AG20443 (cell line): Measurements from ENCODE around the gene RAB25.
"Not testable (repeated sequence)": the region's sequence is repeated elsewhere in the genome, so short reads cannot be mapped to it uniquely, and the experiment has no call there.

Experiments
- DNase-seq: peaks from one replicate; pipeline ENCODE4 v3.0.0; 2012; ENCODE audit warnings: low spot score, mixed read lengths

RAB25 gene

DNA sequence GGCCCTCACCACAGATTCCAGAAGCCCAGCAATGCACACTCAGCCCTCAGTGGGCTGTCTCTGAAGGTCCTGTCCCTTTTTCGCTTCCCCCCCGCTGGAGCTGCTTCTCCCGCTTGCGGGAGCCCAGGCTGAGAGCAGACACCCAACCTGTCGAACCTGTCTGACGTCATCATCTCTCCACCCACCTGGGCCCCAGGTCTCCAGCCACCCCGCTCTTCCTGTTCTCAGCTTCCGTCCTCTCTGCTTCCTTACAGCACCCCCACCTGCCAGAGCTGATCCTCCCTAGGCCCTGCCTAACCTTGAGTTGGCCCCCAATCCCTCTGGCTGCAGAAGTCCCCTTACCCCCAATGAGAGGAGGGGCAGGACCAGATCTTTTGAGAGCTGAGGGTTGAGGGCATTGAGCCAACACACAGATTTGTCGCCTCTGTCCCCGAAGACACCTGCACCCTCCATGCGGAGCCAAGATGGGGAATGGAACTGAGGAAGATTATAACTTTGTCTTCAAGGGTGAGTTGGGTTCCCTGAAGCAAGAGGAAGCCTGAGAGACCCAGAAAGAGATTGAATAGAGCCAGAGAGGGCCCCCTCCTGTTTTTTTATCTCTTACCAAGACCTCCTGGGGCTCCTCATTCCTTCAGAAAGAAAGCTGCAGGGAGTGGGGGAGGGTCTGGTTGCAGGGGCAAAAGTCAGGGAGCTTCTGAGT, at the start of gene RAB25:
TSS of gene RAB25 (plus strand) at position 224 of the 700 bp plus-strand sequence. CDS start at position 465, 241 bp downstream.
- DNase-seq = no peak

DNA sequence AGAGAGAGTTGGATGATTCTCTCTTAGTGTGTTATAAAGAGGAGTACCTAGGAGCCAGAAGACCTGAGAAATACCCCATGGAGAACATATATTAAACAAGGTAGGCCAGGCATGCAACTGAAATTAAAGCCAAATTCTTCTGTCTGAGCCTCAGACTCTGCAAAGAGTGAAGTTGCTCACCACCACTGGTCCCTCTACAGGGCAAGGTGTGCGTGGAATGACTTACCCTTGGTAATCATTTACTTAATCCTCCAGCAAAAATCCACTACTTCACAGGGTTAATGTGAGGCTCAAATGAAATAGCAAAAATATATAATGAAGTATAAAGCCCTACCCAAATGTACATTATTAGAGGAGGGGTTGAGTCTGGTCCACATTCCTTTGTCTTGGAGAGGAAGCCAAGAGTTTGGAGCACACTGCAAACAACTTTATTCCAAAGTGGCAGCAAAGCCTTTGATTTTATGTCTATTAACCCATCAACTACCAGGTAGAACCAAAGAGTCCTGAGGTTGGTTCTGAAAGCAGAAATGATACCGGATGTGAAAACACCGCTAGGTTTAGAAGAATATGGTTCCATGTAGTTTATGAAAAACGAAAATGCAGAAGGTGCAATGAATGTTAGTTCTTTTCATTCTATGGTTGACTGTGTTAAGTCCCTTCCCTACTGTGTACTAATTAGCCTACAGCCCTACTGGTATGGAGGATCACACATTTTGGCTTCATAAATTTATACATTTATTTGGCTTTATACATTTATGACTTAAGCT, 48.7 kb upstream of the RAB25 start:
- DNase-seq = no peak

DNA sequence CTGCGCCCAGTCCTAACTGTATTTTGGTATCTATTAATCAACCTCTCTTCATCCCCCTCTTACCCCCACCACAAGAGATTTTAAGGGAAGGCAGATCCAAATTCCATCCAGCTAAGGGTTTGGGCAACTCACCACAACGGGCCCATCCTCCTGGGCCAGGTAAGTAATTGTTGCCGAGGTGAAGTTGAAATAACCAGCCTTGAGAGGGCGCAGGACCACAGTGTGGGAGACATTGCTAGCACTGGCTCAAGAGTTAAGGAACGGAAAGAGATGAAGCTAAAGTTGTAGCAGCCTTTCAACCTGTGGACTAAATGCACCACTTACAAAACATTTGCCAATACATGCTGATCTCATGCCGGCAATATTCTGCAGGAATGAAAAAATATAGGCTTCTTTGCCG, 46.1 kb upstream of the RAB25 start:
- no peak for DNase-seq

DNA sequence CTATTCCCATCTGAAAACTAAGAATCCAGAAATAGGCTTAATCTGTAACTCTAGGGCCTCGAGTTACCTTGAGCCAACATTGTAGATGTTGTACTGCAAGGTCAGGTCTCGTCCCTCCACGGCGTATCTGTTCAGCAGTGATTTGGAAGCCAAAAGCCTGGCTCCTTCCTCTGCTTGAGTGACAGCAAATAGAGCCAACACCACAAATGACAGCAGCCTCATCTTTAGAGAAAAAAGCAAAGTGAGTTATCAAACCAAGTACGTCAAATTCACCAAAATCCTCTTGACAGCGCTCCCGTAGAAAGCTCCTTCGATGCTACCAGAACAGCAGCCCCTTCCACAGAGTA, 41.0 kb upstream of the RAB25 start:
- no peak for DNase-seq

DNA sequence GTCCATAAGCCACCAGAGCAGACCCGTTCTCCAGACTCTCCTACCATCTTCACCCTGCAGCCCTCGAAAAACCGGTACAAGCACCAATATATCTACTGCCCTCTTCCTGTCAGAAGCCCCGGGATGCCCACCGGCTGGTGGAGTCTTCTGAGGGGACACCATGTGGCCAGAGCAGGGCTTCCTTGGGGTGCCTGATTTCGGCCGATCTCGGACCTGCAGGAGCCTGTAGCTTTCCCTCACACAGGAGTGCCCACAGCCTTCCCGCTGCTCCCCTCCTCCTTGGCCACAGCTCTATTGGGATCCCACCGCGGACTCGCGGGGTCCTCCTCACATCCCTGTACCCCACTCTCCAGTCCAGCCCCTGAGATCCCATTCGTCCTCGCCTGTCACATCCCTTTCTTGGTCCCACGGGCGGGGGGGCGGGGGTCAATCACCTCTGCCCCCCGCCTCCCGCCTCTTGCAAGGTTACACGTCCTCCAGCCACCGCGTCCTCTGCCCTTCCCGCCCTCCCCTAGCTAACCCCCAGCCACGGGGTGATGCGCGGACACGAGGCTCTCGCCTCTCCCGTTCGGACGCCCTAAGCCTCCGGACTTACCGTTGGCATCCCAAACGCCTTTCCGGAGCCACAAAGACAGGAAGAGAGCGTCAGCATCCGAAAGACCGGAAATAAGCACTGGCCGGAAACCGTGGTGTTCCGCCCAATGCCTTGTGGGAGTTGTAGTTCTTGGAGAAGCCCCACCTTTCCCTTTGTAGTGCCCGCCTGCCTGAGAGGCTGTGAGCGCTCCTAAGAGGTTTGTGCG, 40.5 kb upstream of the RAB25 start, which contains the start of gene SSR2:
TSS of gene SSR2 (minus strand) at position 659 of the 800 bp plus-strand sequence. CDS start 784 bp downstream, outside the sequence.
- peak; percentile 97 for DNase-seq

DNA sequence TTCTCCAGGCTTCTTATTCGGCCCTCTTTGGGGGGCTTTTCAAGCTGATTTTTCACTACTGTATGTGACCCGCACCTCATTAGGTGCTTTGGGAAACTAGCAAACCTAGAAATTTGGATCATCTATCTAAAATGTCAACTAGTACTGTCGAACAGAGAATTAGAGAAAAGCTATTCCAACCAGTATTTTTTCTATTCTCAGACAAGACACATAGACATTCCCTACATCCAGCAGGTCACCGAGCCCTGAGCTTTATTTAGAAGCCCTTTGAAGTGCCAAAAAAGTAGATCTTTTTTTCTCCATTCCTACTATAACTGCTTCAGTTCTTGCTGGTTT, 39.9 kb upstream of the RAB25 start:
- no peak for DNase-seq

DNA sequence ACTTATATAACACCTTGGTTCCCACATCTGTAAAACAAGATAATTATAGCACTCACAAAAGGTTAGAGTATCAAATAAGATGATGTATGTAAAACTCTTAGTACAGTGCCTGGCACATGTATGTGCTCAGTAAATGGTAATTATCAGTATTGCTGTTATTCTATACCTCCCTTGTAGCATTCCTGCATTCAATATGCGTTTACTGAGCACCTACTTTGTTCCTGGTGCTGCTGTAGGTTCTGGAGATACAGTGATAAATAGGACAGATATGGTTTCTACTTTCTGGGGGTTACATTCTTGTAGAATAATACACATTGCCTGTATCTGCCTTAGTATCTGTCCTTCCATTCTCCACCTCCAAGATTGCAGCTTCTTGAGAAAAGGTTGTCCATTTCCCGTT, 39.0 kb upstream of the RAB25 start:
- DNase-seq = no peak

DNA sequence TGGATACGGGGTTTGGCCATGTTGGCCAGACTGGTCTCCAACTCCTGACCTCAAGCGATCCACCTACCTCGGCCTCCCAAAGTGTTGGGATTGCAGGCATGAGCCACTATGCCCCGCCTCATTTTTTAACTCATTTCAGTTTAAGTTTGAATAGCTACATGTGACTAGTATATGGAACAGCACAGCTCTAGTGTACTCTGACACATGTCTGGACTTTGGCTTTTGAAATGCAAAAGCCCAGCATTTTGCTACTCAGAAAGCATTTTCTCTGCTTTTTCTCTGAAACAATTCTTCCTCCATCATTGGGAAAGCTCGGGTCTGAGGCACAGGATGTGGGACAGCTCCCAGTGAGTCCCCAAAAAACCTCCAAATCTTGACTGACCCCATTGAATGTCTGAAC, 36.2 kb upstream of the RAB25 start:
- no peak for DNase-seq

DNA sequence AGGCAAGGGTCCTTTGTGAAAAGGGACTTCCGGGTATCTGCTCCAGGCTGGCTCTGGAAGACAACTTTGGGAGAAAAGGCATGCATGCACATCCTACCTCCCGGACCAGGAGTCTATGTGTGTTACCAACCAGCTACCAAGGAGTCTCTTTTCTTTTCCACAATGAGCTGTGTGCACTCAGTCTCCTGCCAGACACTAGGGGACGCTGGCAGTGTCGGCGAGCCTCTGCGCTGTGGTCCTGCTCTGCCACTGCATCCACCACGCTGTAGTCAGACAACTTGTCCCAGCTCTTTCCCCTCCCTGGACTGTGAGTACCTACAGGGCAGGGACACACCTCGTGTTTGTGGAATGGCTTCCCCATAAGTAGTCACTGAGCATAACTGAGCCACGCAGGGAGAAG, 35.1 kb upstream of the RAB25 start:
- peak; percentile 67 for DNase-seq

DNA sequence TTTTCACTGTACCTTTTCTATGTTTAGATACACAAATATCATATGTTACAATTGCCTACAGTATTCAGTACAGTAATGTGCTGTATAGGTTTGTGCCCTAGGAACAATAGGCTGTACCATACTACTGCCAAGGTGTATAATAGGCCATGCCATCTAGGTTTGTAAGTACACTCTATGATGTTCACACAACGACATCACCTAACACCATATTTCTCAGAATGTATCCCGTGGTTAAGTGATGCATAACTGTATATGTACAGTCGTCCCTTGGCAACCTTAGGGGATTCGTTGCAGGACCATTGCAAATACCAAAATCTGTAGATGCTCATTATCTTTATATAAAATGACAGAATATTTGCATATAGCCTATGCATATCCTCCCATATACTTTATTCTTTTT, 34.4 kb upstream of the RAB25 start:
- DNase-seq = no peak

DNA sequence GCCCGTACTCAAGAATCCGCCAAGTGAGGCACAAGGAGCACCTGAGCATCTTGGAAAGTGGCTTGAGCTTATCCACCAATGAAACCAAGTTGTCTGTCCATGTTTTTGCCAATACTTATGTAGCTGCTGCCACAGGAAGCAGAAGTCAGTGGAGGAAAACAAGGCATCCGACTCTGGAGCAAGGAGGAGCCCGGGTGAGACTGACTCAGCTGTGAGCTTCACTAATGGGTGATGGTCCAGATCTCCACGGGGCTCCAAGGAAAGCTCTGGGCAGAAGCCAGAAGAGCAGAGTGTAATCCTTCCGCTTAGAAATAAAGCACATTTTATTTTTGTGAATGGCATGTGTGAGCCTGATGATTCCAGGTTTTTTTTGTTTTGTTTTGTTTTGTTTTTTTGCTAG, 27.9 kb upstream of the RAB25 start:
- DNase-seq = peak; percentile 63

DNA sequence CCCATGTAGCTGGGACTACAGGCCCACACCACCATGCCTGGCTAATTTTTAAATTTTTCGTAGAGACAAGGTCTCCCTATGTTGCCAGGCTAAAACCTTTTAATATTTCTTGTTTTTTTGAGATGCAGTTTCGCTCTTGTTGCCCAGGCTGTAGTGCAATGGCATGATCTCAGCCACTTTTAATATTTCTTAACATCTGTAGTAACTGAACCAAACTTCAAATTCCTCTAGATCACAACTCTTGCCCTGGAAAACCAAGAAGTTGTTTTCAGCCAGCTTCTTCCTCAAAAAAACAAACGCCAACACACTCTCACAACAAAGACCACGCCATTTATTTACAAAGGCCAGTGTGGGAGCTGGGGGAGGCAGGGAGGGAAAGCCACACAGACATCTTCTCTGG, 26.0 kb upstream of the RAB25 start:
- DNase-seq = not testable (repeated sequence)

DNA sequence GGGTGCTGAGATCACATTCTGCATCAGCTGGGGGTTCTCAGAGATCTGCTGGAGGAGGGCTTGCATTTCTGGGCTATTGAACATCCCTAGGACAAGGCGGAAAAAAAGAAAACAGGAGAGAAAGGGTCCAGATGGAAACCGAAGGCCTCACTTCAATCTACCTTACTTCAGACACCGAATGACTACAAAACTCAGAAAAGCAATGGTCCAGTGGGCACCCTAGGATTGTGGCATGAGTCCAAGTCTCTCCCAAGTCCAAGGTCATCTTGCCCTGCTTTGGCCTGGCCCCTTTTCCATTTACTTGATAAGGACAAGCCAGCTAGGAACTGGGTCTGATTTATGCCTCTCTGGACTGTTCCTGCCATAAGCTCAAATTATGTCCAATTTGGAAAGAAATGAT, 18.1 kb upstream of the RAB25 start:
- DNase-seq = no peak

DNA sequence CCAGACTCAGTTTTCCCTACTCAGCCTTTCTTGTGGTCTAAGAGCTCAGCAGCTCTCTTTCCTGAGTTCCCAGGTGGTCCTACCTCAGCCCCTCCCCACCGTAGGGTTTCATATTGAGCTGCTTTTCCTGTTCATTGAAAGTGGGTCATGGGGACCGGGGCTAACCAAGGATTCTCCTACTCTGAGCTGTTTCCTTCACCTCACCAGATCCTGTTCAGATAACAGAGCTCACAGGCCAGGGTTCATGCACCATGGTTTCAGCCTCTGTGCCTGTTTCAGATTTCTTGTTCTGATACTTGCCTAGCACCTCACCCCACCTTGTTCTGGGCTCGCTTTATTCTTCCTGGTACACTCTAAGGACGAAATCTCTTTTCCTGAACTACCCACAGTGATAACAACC, 15.9 kb upstream of the RAB25 start:
- DNase-seq = no peak

DNA sequence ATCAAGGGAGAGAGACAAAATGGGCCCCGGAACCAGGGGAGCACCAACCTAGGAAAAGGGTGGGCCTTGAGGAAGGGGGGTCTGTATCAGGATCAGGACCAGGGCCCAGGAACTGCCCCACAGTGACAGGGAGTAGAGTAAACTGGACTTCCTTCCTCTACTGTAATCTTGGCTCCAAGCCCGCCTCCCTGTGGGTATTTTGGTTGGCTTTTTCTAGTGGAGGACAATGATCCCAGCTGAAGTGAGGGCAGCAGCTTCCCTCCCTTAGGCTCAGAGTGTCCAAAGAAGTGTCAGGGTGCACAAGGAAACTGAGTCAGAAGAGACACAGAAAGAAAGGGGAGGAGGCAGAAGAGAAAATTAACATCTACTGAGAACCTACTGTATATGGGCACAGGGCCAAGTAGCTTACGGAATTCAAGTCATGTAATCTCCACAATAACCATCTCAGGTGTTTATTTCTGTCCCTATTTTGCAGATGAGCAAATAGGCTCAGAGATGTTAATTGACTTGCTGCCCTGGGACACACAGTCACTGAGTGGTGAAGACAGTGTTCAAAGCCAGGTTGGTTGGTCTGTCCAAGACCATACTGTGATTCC, 12.2 kb upstream of the RAB25 start:
- no peak for DNase-seq

DNA sequence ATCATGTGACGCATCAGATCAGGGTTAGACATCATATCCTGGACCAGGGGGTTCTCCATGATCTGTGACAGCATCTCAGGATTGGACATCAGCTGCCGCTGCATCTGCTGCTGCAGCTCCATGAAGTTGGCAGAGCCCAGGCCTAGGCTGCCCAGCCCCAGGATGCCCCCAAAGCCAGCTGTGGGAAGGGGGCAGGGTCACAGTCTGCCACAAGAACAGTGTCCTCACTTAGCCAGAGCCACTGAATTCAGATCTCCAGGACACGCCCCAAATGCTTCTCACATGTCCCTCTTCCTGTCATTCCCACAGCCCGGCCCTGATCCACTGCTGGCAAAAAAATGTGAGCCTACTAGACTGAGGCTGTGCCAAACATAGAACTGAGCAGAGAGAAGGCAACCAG, 10.6 kb upstream of the RAB25 start:
- peak; percentile 35 for DNase-seq

DNA sequence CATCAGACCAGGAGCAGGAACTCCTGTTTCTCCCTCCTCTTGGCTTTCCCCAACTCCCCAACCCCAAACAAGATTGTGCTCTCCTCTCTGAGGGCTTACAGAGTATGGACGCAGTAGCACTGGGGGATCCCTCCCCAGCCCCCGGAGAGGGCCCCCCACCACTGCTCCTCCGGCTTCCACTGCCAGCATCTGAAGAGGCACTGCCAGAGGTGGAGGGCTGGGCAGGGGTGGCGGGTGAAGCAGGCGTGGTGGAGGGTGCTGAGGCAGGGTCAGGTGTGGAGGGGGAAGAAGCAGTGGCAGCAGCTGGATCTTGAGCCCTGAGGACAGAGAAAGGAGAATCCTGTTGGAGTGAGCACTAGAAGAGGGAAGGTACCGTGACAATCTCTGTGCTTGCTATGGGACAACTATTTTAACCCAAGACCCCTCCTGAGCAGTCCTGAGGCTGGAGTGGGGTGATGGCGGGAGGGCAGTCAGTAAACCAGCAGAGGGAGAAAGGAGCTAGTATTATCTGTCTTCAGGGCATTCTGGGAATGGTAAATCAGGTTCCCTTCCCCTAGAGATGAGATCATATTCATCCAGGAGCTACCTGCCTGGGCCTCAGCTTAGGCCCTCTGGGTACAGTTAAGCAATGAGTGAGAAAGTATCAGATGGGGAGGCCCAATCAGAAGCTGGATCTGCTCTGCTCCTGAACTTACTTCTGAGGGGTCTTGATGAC, 9.8 kb upstream of the RAB25 start:
- DNase-seq = no peak

DNA sequence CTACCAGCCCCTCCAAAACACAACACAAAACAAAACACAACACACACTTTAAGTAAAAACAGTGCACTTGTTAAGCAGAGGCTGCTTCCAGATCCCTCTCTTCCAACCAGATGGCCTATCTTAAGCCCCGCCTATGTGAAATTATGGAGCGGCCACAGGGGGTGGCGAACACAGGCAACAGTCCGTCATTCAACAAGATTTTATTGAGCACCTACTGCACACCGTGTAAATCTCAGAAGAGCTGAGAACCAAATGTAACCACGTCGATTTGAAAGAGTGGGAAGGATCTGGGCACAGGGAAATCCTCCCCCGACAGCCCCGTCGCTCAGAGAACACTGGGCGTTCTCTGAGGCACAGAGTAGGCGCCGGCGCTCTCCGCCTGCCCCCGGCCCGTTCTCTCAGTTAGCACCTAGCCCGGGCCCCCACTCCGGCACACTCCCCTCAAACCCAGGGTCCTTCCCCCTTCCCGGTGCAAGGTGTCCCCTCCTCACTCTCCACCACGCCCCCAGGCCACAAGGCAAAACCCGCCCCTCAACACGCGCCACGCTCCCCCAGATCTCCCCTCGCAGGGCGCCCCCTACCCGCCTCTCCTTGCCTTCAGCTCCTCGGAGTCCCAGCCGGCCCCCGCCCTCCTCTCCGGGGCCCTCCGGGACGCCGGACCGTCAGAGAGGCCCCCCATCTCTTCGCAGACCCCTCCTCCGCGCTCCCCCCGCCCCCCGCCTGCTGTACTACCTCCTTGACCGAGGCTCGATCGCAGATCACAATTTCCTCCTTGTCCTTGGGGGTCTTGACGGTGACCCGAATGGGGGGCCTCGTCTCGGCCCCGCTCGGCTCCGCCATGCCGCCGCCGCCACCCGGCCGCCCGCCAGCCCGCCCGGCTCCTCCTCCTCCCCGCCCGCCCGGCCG, 7.8 kb upstream of the RAB25 start:
- peak; percentile 82 for DNase-seq

DNA sequence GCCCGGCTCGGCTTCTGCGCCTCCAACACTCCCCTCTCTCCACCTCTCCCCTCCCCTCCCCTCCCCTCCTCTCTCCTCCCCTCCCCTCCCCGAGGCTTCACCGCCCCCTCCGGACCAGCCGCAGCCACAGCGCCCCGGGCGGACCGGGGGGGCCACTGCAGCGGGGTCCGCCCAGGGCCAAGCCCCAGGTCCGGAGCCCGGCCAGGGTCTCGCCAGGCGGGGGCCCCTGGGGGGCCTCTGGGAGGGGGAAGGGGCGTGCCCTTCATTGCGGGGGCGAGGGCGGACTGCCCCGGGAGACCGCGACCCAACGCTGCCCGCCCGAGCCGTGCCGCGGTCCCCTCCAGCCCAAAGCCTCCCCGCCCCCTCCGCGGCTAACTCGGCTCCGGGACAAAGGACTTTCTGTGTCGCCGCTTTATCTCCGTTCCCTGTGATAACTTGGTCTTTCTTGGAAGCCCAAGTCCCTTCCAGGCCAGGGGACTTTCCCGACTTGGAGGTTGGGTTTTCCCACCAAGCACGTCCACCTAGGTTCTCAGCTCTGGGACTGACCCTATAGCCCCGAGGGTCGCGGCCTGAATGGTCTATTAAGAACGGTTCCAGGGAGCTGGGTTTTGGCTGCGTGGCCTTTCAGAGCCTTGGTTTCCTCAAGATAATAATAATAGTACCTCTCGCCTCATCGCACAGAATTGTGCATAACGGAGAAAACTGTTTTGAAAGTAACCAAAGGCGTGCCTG, 7.0 kb upstream of the RAB25 start, which contains the start of gene UBQLN4:
TSS of gene UBQLN4 (minus strand) at position 31 of the 732 bp plus-strand sequence. CDS start 97 bp downstream, outside the sequence.
- peak; percentile 96 for DNase-seq
